ENCODE results near the gene GNG12. TPM values are rescaled to one million over a fixed set of nuclear protein-coding genes. Genes with fewer than 3 reads are reported as not detected.

The GNG12 gene
- total RNA-seq = under 1 TPM; 0.16 to 0.30 (median 0.18) TPM

DNA sequence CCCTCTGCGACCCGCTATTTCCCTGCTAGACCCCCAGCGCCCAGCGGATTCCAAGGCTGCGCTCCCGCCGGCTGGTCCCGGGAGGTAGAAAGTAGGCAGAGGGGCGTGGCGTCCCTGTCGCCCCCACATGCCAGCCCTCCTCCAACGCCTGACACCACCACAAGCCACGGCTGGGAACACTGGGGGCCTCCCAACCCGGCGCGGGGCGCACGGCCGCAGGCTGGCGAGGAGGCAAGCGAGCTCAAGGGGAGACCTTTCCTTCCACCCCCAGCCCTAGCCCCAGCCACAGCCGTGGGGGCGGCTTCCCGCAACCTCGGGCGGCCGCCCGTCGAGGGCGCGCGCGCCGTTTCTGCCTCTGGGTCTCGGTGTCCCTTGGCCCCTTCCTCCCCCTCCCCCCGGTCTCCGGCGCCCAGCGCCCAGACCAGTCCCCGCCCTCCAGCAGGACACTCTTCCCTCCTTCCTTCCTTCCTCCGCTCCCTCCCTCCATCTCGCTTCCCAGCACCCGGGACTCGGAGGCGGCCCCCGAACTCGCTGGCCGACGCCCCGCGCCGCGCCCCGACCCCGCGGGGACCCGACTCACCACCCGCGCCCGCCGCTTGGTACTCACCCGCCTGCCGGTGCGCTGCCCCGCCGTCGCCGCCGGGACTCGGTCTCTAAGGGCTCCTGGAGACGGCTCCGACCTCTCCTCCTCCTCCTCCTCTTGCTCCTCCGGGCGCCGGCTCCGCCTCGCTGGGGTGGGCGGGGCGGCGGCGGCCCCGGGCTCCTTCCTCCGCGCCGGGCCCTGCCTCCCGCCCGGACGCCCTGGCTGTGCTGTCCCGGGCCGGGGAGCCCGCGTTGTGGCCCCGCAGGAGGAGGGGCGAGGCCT, at the start of gene GNG12:
Gene GNG12, minus strand, starts transcription at position 731 of the 865 bp plus-strand sequence. CDS start 125,781 bp downstream, outside the sequence.
- Mint-ChIP-seq H3K9me3 (no peaks in the 10 kb centered on the region), H3K4me3 (peak within 1 kb of the TSS; percentile 68), H3K4me1 (ENCODE audit: low read depth) (peaks cover 10% of the 10 kb centered on the region), H3K36me3 (ENCODE audit: insufficient read depth) (no peaks in the 10 kb centered on the region), H3K27me3 (ENCODE audit: low read depth) (peaks cover 56% of the 10 kb centered on the region)
- peak; percentile 76 to 81 for ATAC-seq
- no peak for DNase-seq

DNA sequence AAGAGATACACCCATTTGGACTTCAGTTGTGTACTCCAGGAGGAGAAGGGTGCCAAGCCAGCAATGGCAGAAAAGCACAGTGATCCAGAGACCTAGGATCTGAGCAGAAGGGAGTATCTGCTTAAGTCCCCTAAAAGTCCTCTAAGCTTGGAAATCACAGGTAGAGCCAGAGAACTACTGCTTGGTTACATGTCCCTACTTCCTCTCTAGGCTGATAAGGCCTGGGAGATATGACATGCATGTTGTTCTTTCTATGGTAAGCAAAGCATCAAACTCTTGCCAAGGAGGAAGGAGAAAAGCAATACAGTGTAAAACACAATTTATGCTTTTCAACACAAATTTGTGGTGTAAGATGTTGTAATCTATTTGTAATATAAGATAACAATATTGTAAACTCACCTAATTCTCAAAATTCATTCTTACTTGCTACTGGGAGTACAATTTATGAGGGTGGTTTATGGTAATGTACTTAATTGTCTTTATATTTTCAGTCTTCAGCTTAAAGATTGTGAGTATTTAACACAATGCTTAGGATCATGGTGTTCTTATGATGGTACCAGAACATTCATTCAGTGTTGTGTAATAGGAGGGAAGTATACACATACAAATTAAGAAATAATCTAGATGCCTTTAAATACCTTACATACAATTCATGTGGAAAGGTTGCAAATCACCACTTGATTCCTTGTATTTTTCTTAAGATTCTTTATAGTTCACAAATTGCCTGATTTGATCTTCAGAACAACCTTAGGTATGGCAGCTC, 49.1 kb upstream of the GNG12 start:
- Mint-ChIP-seq H3K9me3 (no peaks in the 10 kb centered on the region), H3K4me3 (no peak overlapping the region), H3K36me3 (ENCODE audit: insufficient read depth) (no peaks in the 10 kb centered on the region), H3K4me1 (ENCODE audit: low read depth) (no peaks in the 10 kb centered on the region), H3K27me3 (ENCODE audit: low read depth) (peaks cover 4% of the 10 kb centered on the region)
- DNase-seq (no peak), ATAC-seq (no peak)

DNA sequence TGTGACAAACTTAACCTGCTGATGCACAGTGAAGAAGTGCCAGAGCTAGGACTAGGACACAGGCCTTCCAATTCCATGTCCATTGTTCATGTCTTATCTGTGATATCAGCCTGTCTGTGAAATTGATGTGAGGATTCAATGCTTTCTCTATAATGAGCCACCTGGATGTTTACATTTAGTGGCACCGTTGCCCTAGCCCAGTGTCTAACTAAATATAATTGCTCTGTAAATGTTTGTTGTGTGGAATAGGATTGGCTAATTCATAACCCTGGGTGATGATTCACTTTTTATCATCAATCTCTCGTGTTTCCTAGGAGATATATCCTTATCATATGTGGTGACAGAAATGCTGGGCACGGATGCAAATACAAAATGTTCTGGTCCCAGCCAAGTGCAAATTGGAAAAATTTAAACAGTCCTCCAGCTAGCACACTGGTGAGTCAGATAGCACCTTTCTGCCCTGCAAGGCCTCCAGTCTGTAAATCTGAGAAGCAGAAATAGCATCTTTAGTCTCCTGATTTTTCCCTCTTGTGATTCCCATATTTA, 46.9 kb upstream of the GNG12 start:
- peaks cover 3% of the 10 kb centered on the region for H3K9me3 Mint-ChIP-seq
- DNase-seq = no peak
- ATAC-seq = no peak
- H3K36me3 Mint-ChIP-seq (ENCODE audit: insufficient read depth) = no peaks in the 10 kb centered on the region
- H3K4me1 Mint-ChIP-seq (ENCODE audit: low read depth) = no peaks in the 10 kb centered on the region
- H3K4me3 Mint-ChIP-seq = no peak overlapping the region
- peaks cover 6% of the 10 kb centered on the region for H3K27me3 Mint-ChIP-seq (ENCODE audit: low read depth)

DNA sequence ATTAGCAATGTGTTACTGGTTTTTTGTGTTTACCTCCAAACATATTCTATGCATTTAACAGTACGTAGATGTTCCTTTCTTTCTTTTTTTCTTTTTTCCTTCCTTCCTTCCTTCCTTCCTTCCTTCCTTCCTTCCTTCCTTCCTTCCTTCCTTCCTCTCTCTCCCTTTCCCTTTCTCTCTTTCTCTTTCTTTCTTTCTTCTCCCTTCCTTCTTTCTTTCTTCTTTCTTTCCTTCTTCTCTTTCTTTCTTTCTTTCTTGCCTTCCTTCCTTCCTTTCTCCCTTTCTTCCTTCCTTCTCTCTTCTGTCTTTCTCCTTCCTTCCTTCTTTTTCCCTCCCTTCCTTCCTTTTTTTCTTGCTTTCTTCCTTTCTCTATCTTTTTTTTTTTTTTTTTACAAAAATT, 46.2 kb upstream of the GNG12 start:
- no peak overlapping the region for H3K4me3 Mint-ChIP-seq
- H3K27me3 Mint-ChIP-seq (ENCODE audit: low read depth) = peaks cover 2% of the 10 kb centered on the region
- ATAC-seq (no peak), DNase-seq (no peak)
- H3K4me1 Mint-ChIP-seq (ENCODE audit: low read depth) = no peaks in the 10 kb centered on the region
- peaks cover 5% of the 10 kb centered on the region for H3K9me3 Mint-ChIP-seq
- no peaks in the 10 kb centered on the region for H3K36me3 Mint-ChIP-seq (ENCODE audit: insufficient read depth)

DNA sequence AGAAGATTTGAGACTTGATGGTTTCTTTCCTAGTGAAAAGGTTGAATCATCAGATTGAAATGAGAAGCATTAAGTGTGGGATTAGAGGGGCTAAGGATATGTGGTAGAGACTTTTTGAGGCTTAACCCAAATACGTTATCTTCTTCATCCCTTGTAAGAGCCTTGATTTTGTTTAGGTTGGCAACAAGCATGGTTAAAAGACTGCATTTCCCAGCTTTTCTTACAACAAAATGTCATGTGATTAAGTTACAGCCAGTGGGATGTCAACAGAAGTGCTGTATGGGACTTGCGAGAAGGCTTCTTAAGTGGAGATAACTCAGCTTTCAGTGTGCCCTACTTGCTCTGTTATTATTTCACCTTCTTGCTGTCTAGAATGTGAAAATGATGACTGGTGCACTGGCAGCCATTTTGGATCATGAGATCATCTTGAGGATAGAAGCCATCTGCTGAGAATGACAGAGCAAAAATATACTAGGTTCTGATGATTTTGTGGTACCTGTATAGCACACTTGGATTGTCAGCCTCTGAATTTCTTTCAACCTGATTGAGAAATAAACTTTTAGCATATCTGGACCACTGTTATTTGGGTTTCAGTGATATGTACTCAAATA, 41.3 kb upstream of the GNG12 start:
- Mint-ChIP-seq H3K4me3 (no peak overlapping the region), H3K36me3 (ENCODE audit: insufficient read depth) (no peaks in the 10 kb centered on the region)
- no peak for ATAC-seq

DNA sequence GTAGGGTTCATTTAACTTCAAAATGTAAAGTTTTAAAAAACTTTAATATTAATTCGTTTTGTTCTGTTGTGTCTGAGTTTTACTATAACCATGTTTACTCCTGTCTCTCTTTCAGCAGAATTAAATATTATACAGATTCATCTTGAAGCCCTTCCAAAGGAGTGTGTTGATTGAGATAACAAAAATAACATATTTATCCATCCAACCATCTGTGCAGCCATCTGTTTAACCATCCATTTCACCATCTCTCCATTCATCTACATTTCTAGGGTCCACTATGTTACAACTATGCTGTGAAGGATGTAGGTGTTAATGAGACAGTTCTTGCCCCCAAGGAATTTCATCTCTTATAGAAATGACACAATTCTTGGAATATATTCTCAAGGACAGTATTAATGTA, 36.0 kb upstream of the GNG12 start:
- Mint-ChIP-seq H3K4me3 (no peak overlapping the region), H3K36me3 (ENCODE audit: insufficient read depth) (no peaks in the 10 kb centered on the region), H3K27me3 (ENCODE audit: low read depth) (peaks cover 4% of the 10 kb centered on the region), H3K9me3 (peaks cover 4% of the 10 kb centered on the region), H3K4me1 (ENCODE audit: low read depth) (no peaks in the 10 kb centered on the region)
- DNase-seq = no peak
- no peak for ATAC-seq

More for the DNA sequence above, 41.3 kb upstream of the GNG12 start:
- no peaks in the 10 kb centered on the region for H3K4me1 Mint-ChIP-seq (ENCODE audit: low read depth)
- H3K27me3 Mint-ChIP-seq (ENCODE audit: low read depth) = peaks cover 4% of the 10 kb centered on the region
- peaks cover 11% of the 10 kb centered on the region for H3K9me3 Mint-ChIP-seq
- no peak for DNase-seq

DNA sequence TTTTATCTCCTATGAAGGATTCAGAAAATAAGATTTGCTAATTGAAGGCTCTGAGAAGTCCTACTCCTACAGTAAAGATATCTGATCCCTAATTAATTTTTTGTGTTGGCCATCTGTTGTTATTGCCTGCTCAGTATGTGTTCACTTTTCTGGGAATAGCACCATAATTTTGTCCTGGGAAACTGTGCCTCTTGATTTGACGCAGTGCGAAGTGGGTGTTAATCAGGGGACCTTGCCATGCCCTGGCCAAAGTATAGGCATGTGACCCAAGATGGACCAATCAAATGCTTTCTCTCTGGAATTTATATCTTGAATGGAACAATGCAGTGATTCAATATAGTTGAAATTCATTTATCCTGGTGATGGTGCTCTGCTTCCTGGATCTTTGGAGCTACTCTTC, 30.4 kb upstream of the GNG12 start:
- Mint-ChIP-seq H3K4me1 (ENCODE audit: low read depth) (no peaks in the 10 kb centered on the region), H3K36me3 (ENCODE audit: insufficient read depth) (no peaks in the 10 kb centered on the region)

DNA sequence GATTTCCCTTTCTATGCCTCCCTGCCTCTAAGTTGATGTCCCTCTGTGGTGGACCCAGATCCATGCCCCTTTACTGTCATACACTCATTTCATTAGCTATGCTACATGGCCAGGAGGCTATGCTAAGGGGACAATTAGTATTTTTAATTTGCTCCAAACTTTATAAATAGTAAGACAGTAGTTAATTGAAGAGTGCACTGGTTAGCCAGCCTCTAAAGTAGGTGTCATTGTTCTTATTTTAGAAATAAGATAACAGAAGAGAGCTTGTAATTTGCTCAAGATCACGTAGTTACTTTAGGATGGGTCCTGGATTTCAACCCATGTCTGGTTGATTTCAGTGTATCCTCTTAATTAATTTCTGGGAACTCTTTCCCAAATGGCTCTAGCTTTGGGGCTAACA, 29.4 kb upstream of the GNG12 start:
- peaks cover 13% of the 10 kb centered on the region for H3K27me3 Mint-ChIP-seq (ENCODE audit: low read depth)
- no peaks in the 10 kb centered on the region for H3K36me3 Mint-ChIP-seq (ENCODE audit: insufficient read depth)
- DNase-seq = no peak
- H3K4me1 Mint-ChIP-seq (ENCODE audit: low read depth) = no peaks in the 10 kb centered on the region
- H3K4me3 Mint-ChIP-seq = no peak overlapping the region
- H3K9me3 Mint-ChIP-seq = no peaks in the 10 kb centered on the region
- ATAC-seq = no peak

More for the DNA sequence above, 30.4 kb upstream of the GNG12 start:
- DNase-seq = no peak
- no peak overlapping the region for H3K4me3 Mint-ChIP-seq
- H3K27me3 Mint-ChIP-seq (ENCODE audit: low read depth) = peaks cover 11% of the 10 kb centered on the region
- H3K9me3 Mint-ChIP-seq = no peaks in the 10 kb centered on the region
- ATAC-seq = no peak

DNA sequence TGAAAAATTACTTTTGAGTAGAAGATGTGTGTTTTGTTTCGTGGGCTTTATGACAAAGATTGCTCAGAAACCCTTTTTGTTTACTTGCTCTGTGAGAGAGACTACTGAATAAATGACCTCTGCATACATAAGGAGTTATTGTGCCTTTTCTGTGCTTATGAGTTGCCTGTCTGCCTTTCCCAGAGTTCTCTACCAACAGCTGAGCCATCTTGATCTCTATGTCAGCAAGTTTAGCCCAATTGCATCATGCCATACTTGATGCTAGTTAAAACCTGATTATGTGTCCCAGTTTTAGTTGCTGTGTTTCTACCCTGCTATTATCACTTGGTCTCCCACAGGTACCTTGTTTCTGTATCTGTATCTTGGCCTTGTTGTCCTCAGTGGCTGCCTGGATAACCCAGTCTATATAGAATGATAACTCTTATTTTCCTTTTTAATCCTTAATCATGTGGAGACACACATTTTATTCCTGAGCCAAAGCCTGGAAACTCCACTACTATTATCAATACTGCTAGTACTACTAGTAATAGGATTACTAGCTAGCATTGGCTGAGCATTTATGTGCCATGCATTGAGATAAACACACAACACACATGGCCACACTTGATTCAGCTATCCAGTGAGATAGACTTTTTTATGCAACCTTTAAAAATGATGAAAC, 28.7 kb upstream of the GNG12 start:
- ATAC-seq (no peak), DNase-seq (no peak)
- Mint-ChIP-seq H3K4me3 (no peak overlapping the region), H3K36me3 (ENCODE audit: insufficient read depth) (no peaks in the 10 kb centered on the region), H3K27me3 (ENCODE audit: low read depth) (peaks cover 13% of the 10 kb centered on the region), H3K9me3 (no peaks in the 10 kb centered on the region), H3K4me1 (ENCODE audit: low read depth) (no peaks in the 10 kb centered on the region)

DNA sequence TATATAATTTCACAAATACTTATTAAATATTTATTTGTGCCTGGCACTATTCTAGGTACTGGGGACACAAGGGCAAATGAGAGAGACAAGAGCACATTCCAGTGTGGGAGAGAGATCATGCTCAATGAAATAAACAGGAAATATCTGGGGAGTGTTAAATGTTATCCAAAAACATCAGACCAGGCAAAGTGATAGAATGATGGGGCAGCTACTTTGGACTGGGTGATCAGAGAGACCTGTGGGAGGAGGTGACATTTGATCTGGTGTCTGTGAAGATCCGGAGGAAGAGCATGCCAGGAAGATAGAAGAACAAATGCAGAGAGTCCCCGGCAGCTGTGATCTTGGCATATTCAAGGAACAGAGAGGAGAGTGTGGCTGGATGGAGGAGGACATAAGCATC, 27.5 kb upstream of the GNG12 start:
- DNase-seq (no peak), ATAC-seq (no peak)
- H3K9me3 Mint-ChIP-seq = no peaks in the 10 kb centered on the region
- peaks cover 11% of the 10 kb centered on the region for H3K27me3 Mint-ChIP-seq (ENCODE audit: low read depth)
- no peaks in the 10 kb centered on the region for H3K4me1 Mint-ChIP-seq (ENCODE audit: low read depth)
- H3K4me3 Mint-ChIP-seq = no peak overlapping the region
- no peaks in the 10 kb centered on the region for H3K36me3 Mint-ChIP-seq (ENCODE audit: insufficient read depth)

DNA sequence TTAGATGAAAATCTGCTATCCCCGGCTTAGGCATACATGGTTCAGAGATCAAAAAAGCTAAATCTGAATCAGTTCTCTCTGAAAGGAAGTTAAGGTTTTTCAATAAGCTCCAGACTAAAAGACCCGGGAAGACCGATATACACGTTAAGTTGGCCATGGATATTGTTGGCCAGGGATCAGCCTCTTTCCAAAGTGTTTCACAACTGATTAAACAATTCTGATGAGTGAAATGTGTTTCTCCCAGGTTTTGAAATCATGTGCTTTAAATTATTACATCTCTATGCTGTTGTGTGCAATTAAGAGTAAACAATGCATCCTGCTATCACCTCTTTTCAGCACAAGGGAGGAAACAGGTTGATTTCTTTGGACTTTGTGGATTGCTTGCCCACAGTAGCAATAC, 23.7 kb upstream of the GNG12 start:
- ATAC-seq = no peak

DNA sequence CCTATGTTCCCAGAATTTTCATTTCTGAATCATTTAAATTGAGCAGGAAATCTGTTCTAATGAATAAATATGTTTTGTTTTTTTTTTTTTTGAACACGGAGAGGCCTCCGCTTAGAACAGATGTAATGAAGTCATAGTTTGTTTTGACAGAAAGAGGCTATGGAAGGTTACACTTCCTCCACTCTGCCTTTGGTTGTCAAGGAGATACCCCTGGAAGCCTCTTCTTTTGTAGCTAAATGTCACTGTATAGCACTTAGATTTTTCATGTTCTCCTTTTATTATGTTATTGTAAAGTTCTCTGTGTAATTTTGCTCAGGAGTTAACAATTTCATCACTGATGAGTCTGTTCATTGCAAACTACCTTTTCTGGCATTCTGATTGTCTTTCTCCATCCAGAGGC, 22.7 kb upstream of the GNG12 start:
- no peaks in the 10 kb centered on the region for H3K9me3 Mint-ChIP-seq
- H3K4me1 Mint-ChIP-seq (ENCODE audit: low read depth) = no peaks in the 10 kb centered on the region
- ATAC-seq (no peak), DNase-seq (no peak)
- H3K27me3 Mint-ChIP-seq (ENCODE audit: low read depth) = peaks cover 10% of the 10 kb centered on the region
- no peak overlapping the region for H3K4me3 Mint-ChIP-seq
- H3K36me3 Mint-ChIP-seq (ENCODE audit: insufficient read depth) = no peaks in the 10 kb centered on the region

More for the DNA sequence above, 23.7 kb upstream of the GNG12 start:
- H3K27me3 Mint-ChIP-seq (ENCODE audit: low read depth) = peaks cover 10% of the 10 kb centered on the region
- H3K9me3 Mint-ChIP-seq = no peaks in the 10 kb centered on the region
- H3K4me3 Mint-ChIP-seq = no peak overlapping the region
- no peak for DNase-seq
- H3K36me3 Mint-ChIP-seq (ENCODE audit: insufficient read depth) = no peaks in the 10 kb centered on the region
- H3K4me1 Mint-ChIP-seq (ENCODE audit: low read depth) = no peaks in the 10 kb centered on the region

DNA sequence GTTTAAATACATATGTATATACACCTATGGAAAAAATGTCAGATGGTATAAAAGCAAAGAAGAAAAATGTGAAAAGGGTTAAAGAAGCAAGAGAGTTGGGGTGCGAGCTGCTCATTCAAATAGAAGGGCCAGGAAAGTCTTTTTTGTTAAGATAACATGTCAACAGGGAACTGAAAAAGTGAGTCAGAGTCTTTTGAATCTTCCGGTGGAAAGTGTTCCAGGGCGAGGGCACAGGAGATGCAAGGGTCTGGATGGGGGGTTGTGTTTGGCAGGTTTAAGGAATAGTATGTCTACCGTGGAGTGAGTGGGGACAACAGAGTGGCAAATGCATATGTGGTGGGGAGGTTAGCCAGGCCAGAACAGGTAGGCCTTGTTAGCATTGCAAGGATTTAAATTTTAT, 22.2 kb upstream of the GNG12 start:
- H3K4me3 Mint-ChIP-seq = no peak overlapping the region
- H3K27me3 Mint-ChIP-seq (ENCODE audit: low read depth) = peaks cover 7% of the 10 kb centered on the region
- ATAC-seq = no peak
- no peaks in the 10 kb centered on the region for H3K36me3 Mint-ChIP-seq (ENCODE audit: insufficient read depth)
- no peak for DNase-seq
- H3K4me1 Mint-ChIP-seq (ENCODE audit: low read depth) = no peaks in the 10 kb centered on the region
- no peaks in the 10 kb centered on the region for H3K9me3 Mint-ChIP-seq

DNA sequence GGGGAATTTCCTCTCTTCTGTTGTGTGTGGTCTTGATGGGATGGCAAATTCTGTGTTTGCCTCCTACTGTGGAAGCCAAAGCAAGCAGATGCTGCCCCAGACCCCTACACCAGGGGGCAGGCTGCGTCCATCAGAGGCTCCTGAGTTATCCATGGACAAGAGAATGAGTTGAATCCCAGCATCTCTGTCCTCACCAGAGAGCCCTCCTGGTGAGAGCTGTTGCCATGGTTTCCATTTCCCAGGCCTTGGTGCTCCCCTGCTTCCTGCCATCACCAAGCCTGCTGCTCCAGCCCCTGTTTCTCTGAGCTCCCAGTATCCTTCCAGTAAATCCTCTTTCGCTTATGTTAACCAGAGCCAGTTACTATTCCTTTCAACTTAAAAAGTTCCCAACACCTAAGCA, 20.4 kb upstream of the GNG12 start:
- no peak overlapping the region for H3K4me3 Mint-ChIP-seq
- DNase-seq (no peak), ATAC-seq (no peak)

More for the DNA sequence above, 20.4 kb upstream of the GNG12 start:
- Mint-ChIP-seq H3K27me3 (ENCODE audit: low read depth) (peaks cover 6% of the 10 kb centered on the region), H3K9me3 (no peaks in the 10 kb centered on the region), H3K36me3 (ENCODE audit: insufficient read depth) (no peaks in the 10 kb centered on the region), H3K4me1 (ENCODE audit: low read depth) (no peaks in the 10 kb centered on the region)
